Smooth muscle cell (in vitro differentiated cells): ENCODE data around the gene PTPRQ. TPM values are rescaled to one million over a fixed set of nuclear protein-coding genes. Genes with fewer than 3 reads are reported as not detected.

Experiments used
- DNase-seq: peaks from one replicate; lab custom pipeline; 2025; ENCODE audit not compliant: unreplicated experiment; lab: John Stamatoyannopoulos, UW
- H2AFZ ChIP-seq: fragments of 200-600 bp; sonication (generic); 2 replicates; pipeline ENCODE4 v1.6.0; 2016; ENCODE audit warnings: antibody characterized with exemption, low read depth, mild to moderate bottlenecking
- H3F3A ChIP-seq: fragments of 200-600 bp; sonication (generic); 2 replicates; pipeline ENCODE4 v1.6.0; 2017; ENCODE audit warnings: antibody characterized with exemption, low read depth
- H3K27ac ChIP-seq: fragments of 200-600 bp; sonication (generic); 2 replicates; pipeline ENCODE4 v1.5.1; 2016; ENCODE audit warnings: low read depth, mild to moderate bottlenecking
- H3K27me3 ChIP-seq: fragments of 200-600 bp; sonication (generic); 2 replicates; pipeline ENCODE4 v1.6.1; 2016; ENCODE audit warnings: low read depth, mild to moderate bottlenecking
- H3K36me3 ChIP-seq: fragments of 200-600 bp; sonication (generic); 2 replicates; pipeline ENCODE4 v1.5.1; 2016; ENCODE audit warnings: low read depth
- H3K4me1 ChIP-seq: fragments of 200-600 bp; sonication (generic); 2 replicates; pipeline ENCODE4 v1.5.1; 2016; ENCODE audit warnings: low read depth
- H3K4me2 ChIP-seq: fragments of 200-600 bp; sonication (generic); 2 replicates; pipeline ENCODE4 v1.6.0; 2016; ENCODE audit warnings: mild to moderate bottlenecking
- H3K4me3 ChIP-seq: fragments of 200-600 bp; sonication (generic); 2 replicates; pipeline ENCODE4 v1.5.1; 2016; ENCODE audit warnings: mild to moderate bottlenecking
- H3K79me2 ChIP-seq: fragments of 200-600 bp; sonication (generic); 2 replicates; pipeline ENCODE4 v1.6.0; 2016; ENCODE audit warnings: low read depth, mild to moderate bottlenecking
- H3K9ac ChIP-seq: fragments of 200-600 bp; sonication (generic); 2 replicates; pipeline ENCODE4 v1.6.0; 2016; ENCODE audit warnings: low read depth
- H3K9me3 ChIP-seq: fragments of 200-600 bp; sonication (generic); replicated peaks from 2 replicates; pipeline ENCODE4 v1.5.1; 2016; ENCODE audit warnings: low read depth
- H4K20me1 ChIP-seq: fragments of 200-600 bp; sonication (generic); 2 replicates; pipeline ENCODE4 v1.6.0; 2016; ENCODE audit warnings: low read depth
- WGBS: methylation state at CpG from one replicate; pipeline ENCODE4 v1.1.7; 2016; ENCODE audit warnings: low lambda C conversion rate; 5-methylcytosine and 5-hydroxymethylcytosine counted together
- polyA plus RNA-seq: library from polyadenylated mRNA; unstranded; fragments of >200 nt; fragmentation: Nextera tagmentation; extraction: Ambion mirVana; gene quantifications from 2 replicates; pipeline ENCODE4 v1.2.1, GENCODE V29; 2016
- total RNA-seq: library from RNA; depleted of rRNA; stranded (reverse); fragments of >200 nt; gene quantifications from 2 replicates; pipeline ENCODE4 v1.2.3, GENCODE V29; 2014
- TF ChIP-seq, protein P1 (sequence below): fragments of 200-600 bp; sonication (generic); IDR thresholded peaks from 2 replicates; pipeline ENCODE4 v1.5.1; 2017; ENCODE audit warnings: borderline replicate concordance, mild to moderate bottlenecking, antibody characterized with exemption; ENCODE audit not compliant: insufficient read depth, poor library complexity, severe bottlenecking

The PTPRQ gene
- total and polyA plus RNA-seq, 2 experiments from 2014 or later: 0.04 TPM; not detected in 1

DNA sequence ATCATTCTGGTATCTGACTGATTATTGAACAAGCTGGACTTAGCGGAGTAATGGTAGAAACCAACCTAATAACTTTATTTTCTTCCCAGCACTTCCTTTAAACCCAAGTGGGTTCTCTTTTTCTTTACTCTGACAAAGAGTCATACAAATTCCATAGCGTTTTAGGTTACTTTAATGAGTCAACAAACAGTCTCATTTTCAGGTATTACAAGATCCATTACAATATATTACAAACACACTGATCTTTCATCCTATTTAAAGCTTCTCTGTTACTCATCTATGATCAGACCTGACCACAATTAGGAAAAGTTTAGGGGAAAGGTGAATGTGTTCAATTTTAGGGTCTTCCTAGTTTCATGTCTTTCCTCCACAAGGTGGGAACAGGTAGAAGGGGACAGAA lies 39.4 kb upstream of the PTPRQ start:
- H2AFZ ChIP-seq: no peak overlapping the region
- no peaks in the 10 kb centered on the region for H3K36me3 ChIP-seq
- H3K9ac ChIP-seq: no peak overlapping the region
- no peaks in the 10 kb centered on the region for H3K4me1 ChIP-seq
- H3F3A ChIP-seq: no peaks in the 10 kb centered on the region
- no peak overlapping the region for H3K4me2 ChIP-seq
- H3K27ac ChIP-seq: no peak overlapping the region
- no peaks in the 10 kb centered on the region for H3K9me3 ChIP-seq
- no peaks in the 10 kb centered on the region for H4K20me1 ChIP-seq
- TF ChIP-seq, protein P1, sequence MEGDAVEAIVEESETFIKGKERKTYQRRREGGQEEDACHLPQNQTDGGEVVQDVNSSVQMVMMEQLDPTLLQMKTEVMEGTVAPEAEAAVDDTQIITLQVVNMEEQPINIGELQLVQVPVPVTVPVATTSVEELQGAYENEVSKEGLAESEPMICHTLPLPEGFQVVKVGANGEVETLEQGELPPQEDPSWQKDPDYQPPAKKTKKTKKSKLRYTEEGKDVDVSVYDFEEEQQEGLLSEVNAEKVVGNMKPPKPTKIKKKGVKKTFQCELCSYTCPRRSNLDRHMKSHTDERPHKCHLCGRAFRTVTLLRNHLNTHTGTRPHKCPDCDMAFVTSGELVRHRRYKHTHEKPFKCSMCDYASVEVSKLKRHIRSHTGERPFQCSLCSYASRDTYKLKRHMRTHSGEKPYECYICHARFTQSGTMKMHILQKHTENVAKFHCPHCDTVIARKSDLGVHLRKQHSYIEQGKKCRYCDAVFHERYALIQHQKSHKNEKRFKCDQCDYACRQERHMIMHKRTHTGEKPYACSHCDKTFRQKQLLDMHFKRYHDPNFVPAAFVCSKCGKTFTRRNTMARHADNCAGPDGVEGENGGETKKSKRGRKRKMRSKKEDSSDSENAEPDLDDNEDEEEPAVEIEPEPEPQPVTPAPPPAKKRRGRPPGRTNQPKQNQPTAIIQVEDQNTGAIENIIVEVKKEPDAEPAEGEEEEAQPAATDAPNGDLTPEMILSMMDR: no peak
- H3K4me3 ChIP-seq: no peak overlapping the region
- WGBS: 71% methylated on average over 2 of the region's 2 CpGs
- DNase-seq: no peak
- H3K79me2 ChIP-seq: no peaks in the 10 kb centered on the region
- no peaks in the 10 kb centered on the region for H3K27me3 ChIP-seq

DNA sequence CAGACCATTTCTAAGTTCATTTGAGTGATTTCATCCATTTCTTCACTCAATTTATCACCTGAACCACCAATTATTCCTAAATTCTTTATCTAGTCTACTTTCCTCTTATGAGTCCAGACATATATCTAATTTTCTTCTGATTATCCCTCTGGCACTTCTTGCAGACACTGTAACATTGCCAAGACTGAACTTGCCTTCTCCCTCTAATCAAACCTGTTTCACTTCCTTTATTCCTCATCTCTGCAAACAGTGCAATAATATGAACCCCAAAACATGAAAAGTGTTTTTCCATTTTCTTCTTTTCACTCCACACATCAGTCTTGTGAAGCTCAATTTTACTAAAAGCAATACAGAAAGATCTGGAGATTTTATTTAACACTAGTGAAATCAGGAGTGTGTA lies 37.8 kb upstream of the PTPRQ start:
- TF ChIP-seq, protein P1: no peak
- no peaks in the 10 kb centered on the region for H3K36me3 ChIP-seq
- no peaks in the 10 kb centered on the region for H3K9me3 ChIP-seq
- H3K4me1 ChIP-seq: no peaks in the 10 kb centered on the region
- H3K27ac ChIP-seq: no peak overlapping the region
- H3F3A ChIP-seq: no peaks in the 10 kb centered on the region
- no peak overlapping the region for H3K4me3 ChIP-seq
- peak overlapping the region; percentile 17 for H2AFZ ChIP-seq
- no peak for DNase-seq
- no peaks in the 10 kb centered on the region for H3K79me2 ChIP-seq
- H4K20me1 ChIP-seq: no peaks in the 10 kb centered on the region
- no peak overlapping the region for H3K9ac ChIP-seq
- H3K27me3 ChIP-seq: peaks cover 3% of the 10 kb centered on the region
- H3K4me2 ChIP-seq: no peak overlapping the region

DNA sequence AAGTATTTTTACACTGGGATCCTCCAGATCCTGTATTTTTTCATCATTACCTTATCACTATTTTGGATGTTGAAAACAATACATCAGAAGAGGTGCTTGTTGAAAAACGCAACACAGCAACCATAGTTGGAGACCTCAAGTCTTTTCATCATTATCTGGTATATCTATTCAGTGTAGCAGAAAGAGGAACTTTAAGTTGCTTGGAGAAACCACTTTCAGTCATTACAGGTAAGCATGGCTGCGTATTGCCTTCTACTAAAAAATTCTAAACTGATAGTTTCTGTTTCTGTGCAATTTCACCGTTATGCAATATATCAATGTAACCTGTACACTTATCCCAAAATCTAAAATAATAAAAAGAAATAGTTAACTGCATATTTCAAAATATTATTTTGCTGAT lies 32.2 kb upstream of the PTPRQ start:
- DNase-seq: no peak
- H3K36me3 ChIP-seq: no peaks in the 10 kb centered on the region
- H3K27me3 ChIP-seq: peaks cover 10% of the 10 kb centered on the region
- 52% methylated on average over 3 of the region's 3 CpGs for WGBS
- no peak overlapping the region for H3K27ac ChIP-seq
- H3K9ac ChIP-seq: no peak overlapping the region
- no peaks in the 10 kb centered on the region for H3K9me3 ChIP-seq
- H3K79me2 ChIP-seq: no peaks in the 10 kb centered on the region
- no peak overlapping the region for H3K4me3 ChIP-seq
- H4K20me1 ChIP-seq: no peaks in the 10 kb centered on the region
- H3F3A ChIP-seq: no peaks in the 10 kb centered on the region
- TF ChIP-seq, protein P1: no peak
- no peak overlapping the region for H2AFZ ChIP-seq
- no peak overlapping the region for H3K4me2 ChIP-seq
- H3K4me1 ChIP-seq: no peaks in the 10 kb centered on the region

DNA sequence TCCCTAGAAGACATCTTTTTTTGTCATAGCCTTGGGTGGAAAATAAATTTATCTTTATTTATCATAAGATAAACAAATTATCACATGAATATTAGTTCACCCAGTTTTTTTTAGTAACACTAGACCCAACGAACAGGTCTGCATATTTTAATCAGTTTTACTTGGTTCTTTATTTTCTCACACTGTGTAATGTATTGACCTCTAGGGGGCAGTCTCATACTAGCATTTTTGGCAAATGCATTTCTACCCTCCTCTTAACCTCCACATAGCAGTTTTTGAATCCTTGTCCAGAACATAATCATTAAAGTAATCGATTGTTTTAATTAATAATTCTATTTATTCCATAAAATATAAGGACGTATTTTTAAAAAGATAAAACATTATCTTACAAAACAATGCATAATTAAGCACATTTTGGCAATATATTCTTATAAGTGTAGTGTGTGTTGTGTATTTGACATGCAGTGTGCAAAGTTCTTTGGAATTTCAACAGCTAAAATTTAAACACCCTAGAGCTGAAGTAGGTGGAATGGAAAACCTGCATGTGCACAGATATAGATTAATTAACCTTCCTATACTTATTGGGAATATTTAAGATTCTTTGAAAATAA lies 31.6 kb upstream of the PTPRQ start:
- Histone ChIP-seq H3K9me3 (no peaks in the 10 kb centered on the region), H3K27me3 (peaks cover 10% of the 10 kb centered on the region), H3K4me2 (no peak overlapping the region), H3K4me3 (no peak overlapping the region), H3K36me3 (no peaks in the 10 kb centered on the region), H3F3A (no peaks in the 10 kb centered on the region), H4K20me1 (no peaks in the 10 kb centered on the region), H3K4me1 (no peaks in the 10 kb centered on the region), H3K27ac (no peak overlapping the region), H2AFZ (no peak overlapping the region), H3K9ac (no peak overlapping the region), H3K79me2 (no peaks in the 10 kb centered on the region)
- 11% methylated on average over 3 of the region's 3 CpGs for WGBS
- DNase-seq: no peak
- TF ChIP-seq, protein P1: peak; percentile 89
